T-helper 22 cell (primary cell): ENCODE data around the gene ADAM17.
"Not testable (repeated sequence)": the region's sequence is repeated elsewhere in the genome, so short reads cannot be mapped to it uniquely, and the experiment has no call there.

ENCODE experiments used
- DNase-seq: peaks from one replicate; pipeline ENCODE4 v3.0.0-alpha.2; 2020; ENCODE audit warnings: low read depth

The ADAM17 gene

DNA sequence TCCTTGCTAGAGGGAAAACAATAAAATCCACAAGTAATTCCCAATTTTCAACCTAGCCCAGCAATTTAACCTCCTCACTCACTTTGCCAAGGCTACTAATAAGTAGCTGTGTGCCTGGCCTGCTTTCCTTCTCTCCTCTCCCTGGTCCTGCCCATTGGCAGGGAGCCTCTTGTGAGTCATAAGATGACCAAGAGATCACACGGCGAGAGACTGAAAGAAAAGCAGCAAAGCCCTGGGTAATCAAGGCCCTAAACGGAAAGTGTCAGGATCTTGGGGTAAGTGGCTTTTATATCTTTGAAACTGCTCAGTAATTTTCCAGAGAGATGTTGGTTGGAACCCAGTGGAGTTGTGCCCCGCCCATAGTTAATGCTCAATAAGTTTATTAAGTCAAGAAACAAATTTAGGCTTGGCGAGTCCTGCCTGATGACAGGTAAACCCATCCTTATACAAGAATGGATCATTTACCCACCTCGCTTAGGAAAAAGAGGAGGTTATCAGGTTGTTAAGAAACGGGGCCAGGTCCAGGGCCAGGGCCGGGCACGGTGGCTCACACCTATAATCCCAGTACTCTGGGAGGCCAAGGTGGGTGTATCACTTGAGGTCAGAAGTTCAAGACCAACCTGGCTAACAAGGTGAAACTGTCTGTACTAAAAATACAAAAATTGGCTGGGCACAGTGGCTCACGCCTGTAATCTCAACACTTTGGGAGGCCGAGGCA lies 10.0 kb upstream of the ADAM17 start:
- DNase-seq: no peak

DNA sequence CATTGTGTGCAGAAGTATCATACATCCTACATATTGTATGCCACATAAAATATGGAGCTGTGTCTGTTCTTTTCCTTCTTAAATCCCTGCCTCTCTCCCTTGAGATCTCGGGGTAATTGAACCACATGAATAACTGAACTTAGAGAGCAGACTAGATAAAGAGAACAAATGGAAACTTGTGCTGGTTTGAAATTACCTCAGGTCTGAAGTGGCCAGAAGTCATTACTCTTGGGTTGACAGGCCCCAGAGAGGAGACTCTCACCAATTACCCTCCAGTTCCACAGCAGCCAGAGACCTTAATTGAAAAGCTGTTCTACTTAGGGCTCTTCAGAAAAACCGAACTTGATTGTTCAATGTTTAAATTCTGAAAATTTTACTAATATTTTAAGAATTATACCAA lies 5.0 kb upstream of the ADAM17 start:
- no peak for DNase-seq

DNA sequence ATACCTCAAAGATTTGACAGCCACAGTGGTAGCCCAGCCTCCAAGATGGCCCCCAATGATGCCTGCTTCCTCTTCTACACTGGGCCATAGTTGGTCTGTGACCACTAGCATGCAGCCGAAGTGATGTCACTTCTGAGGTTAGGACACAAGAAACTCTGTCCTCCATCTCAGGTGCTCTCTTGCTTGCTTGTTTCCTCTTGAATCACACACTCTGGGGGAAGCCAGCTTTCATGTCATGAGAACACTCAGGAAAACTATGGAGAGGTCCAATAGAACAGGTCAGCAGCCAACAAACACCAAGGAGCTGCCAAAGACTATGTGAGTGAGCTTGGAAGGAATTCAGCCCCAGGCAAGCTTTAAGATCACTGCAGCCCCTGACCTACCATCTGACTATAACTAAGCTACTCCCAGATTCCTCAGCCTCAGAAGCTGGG lies 3.3 kb upstream of the ADAM17 start:
- no peak for DNase-seq

DNA sequence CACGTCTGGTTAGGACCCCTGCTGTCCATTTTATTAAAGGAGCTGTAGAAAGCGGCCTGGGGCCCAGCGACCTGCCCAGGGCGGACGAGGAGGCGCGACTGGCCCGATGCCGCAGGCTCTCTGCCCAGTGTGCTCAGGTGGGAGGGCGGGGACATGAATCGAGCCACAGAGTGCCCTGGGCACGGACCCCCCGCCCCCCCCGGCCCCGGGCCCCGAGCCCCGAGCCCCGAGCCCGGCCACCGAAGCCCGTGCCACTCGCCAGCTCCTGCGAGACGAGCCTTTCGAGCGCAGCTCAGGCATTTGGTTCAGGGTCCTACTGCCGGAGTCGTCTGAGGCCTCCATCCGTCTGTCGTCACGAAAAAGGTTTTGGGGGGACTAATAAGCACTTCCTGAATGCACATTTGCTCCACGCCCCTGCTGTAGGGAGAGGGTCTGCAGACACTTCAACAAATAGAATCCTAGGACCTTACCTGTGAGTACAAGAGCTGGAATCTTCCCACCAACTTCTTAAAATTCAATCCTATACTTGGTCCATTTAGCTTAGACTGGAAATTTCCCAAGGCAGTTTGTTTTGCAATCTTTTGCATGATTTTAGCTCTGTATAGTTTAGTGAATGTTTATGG lies 602 bp upstream of the ADAM17 start:
- DNase-seq: no peak

DNA sequence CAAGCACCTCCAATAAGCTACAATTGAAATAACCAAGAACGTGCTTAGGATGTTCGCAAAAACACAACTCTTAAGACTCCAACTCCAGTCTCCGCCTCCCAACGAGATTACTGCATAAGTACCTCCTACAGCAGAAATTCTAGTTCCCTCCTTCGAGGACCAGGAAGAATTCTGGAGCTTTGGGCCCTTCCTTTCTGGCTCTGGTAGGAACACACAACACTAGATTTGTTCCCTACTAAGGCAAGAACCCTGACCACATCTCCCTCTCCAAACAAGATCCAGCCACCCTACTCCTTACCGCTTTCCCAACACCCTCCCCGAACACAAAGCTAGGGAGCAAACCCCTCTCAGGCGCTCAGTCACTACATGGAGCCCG lies 721 bp downstream of the ADAM17 start:
- peak; percentile 4 for DNase-seq

DNA sequence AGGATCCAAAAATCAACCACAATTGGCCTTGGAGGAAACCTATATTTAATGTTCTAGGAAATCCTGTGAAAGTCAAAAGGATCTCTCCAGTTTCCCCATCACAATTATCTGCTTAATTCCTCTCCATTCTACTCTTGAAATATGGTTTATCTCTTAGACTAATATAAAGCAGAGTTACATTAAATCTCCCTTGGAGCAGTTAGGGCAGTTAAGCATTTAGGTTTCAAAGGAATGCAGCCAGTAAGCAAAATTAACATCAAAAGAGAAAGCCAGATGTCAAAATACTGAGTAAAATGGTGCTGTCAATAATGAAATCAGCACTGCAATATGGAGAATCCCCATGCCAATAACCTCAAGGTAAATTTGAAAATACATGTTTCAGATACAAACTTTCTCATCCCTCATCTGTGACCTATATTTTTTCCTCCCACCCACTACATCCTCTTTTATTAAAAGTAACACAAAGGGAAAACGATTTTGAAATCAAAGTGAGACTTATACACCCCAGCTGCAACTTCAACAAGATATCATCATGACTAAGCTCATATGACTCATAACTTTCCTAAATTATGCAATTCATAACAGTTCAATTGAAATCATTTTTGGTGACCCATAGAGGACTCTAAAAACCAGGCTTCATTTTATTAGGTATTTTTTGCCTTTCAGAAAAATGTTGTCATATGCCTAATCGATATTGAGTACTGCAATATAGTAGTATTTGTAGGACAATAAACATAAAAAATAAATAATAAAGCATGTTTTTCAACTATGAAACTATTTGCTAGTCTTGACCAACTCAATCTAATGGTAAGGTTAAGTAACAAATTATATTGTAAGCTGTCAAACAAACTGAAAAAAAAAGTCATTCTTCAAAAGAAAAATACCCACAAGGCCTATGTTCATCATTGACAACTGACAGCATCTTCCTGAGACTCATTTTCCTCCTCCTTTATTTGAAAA lies 3.1 kb downstream of the ADAM17 start:
- no peak for DNase-seq

DNA sequence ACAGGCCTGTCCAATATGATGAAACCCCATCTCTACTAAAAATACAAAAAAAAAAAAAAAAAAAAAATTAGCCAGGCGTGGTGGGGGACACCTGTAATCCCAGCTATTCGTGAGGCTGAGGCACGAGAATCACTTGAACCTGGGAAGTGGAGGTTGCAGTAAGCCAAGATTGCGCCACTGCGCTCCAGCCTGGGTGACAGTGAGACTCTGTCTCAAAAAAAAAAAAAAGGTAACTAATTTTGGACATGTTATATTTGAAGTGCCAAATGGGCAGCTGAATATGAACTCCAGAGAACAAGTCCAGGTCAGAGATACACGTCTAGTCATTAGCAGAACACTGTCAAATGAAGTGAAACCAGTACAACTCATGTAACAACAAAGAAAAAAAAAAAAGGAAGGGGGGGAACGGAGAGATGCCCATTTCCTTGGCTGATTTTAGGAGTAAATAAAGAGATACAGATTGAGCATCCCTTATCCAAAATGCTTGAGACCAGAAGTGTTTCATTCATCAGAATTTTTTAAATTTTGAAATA lies 4.7 kb downstream of the ADAM17 start:
- DNase-seq: not testable (repeated sequence)

DNA sequence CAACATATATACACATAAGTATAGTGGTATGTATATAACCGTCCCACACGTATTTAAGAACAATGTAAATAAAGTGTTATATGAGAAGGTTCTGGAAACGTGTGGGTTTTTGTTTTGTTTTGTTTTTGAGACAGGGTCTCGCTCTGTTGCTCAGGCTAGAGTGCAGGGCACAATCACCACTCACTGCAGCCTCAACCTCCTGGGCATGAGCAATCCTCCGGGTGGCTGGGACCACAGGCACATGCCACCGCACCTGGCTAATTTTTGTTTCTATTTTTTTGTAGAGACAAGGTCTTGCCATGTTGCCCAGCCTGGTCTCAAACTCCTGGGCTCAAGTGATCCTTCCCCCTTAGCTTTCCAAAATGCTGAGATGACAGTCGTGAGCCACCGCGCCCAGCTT lies 6.2 kb downstream of the ADAM17 start:
- DNase-seq: no peak

DNA sequence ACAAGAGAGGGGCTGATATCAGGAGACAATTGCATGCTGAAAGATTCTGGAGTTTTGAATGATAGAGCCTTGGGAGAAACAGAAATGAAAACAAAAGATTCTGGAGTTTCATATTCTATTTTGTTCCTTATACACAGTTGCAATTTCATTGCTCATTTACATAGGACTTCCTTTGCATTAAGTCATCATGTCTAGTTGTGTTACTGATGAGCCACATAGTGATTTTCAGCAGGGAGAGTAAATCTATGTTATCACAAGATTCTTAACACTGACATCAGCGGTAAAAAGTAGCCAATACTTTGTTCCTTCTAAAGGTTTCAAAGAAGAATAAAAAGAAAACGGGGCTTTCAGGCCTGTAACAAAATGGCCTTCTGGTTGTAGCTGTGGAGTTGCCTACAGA lies 7.1 kb downstream of the ADAM17 start:
- no peak for DNase-seq

DNA sequence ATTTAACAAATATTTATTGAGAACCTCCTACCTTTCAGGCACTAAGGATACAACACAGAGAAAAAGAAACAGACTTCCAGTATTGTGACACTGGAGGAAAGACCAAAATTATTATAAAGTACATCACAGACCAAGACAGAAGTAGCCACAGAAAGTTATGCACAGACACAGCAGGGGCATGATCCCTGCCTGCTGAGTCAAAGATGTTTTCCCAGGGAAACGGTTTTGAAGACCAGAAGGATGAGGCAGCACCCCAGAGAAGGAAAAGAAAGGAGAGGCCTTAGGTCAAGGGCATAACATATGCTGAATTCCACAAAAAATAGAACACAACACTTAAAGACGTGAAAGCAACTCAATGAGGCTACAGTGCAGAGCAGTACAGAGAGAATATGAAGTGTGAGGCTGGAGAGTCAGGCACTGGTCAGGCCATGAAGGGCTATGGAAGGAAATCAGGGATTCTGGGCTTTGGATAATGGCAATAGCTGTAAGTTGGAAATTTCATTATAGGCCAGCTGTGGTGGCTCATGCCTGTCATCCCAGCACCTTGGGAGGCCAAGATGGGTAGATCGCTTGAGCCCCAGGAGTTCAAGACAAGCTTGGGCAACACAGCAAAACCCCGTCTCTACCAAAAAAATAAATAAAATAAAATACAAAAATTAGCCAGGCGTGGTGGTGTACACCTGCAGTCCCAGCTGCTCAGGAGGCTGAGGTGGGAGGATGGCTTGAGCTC lies 8.2 kb downstream of the ADAM17 start:
- DNase-seq: no peak

DNA sequence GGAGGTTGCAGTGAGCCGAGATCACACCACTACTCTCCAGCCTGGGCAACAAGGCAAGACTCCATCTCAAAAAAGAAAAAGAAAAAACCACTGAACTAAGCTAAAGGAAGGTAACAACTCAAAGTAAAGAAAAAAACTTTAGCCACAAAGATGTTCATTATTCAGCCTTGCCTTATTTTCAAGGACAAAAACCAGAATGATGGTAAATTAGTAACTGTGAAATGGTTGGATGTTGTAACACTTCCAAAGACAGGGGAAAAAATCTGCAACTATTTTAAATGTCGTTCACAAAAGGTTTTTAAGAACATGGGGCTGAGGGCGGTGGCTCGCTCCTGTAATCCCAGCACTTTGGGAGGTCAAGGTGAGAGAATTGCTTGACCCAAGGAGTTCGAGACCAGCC lies 10.1 kb downstream of the ADAM17 start:
- DNase-seq: no peak

DNA sequence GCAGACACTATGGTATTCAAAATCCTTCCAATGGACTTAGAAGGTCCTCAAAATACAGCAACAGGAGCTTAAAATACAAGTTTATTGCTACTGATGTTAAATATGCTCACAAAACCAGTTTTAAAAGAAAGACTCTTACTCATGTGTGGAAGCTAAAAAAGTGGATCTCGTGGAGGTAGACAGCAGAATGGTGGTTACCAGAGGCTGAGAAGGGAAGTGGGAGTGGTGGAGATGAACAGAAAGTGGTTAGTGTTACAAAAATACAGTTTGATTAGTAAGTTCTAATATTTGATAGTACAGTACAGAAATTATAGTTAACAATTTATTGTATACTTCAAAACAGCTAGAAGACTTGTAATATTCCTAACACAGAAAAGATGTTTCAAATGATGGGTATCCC lies 12.1 kb downstream of the ADAM17 start:
- DNase-seq: no peak

DNA sequence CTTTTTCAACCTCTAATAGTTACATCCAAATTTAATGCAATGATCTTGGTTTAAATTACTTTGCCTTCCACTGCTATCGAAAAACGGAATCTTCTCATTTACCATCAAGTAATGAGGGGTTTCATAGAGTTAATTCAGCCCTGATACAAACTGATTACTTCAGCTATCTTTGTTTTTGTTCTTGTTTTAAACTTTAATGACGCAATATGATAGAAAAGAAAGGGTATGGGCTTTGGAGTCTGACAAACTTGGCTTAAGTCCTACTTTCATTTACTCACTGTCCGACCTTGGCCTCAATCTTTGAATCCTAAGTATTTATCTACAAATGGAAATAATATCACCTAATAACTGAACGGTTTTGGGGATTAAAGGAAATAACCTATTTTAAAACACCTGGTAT lies 16.1 kb downstream of the ADAM17 start:
- no peak for DNase-seq

DNA sequence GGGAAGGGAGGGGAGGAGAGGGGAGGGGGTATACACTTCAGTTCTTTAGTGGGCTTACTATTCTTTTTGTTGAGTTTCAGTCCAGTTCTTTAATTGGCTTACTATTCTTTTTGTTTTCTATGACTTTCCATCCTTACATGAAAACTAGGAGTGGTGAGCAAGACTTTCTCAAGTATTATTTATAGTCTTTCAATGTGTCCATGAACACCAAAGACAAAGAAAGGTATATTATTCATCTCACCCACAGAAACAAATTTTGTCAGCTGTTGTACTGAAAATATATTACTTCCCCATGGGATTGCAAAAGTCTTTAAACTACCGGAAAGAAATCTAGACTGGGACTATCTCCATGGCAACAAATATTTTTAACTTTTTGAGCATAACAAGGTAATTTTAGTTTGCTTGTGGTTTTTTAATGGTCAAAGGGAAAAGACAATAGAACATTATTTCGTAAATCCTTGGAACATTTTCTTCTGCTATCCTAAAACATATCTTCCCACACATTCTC lies 17.6 kb downstream of the ADAM17 start:
- no peak for DNase-seq

DNA sequence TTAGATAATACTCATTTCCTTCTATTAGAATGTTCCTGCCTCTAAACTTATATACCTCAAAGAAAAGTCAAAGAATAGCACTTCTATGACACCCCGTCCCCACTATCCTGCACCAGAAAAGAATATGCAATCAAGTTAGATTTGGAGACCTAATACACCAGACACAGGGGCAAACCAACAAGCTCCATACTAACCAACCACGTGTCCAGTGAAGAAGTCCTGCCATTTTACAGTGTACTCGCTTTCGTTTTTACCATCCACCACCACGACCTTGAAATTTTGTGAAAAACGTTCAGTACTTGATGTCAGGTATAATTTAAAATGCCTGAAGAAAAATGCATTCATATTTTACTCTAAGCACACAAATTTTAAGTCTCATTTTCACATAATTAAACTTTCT lies 19.1 kb downstream of the ADAM17 start:
- DNase-seq: no peak

DNA sequence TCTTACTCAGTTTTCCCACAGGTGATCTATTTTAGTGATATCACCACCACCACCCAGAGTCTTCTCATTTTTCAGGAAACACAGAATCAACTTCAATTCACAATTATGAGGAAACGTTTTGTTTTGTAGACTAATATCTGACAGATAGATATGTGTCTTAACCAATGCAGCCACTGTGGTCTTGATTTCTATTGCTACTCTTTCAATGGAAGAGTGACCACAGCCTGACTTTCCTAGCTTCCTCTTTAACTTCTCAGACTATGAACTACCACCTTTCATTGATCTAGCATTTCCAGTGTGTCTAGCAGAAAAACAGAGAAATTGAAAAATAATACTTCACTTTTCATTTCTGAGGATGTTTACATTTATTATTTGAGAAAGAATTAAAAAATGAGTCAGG lies 20.5 kb downstream of the ADAM17 start:
- DNase-seq: no peak

DNA sequence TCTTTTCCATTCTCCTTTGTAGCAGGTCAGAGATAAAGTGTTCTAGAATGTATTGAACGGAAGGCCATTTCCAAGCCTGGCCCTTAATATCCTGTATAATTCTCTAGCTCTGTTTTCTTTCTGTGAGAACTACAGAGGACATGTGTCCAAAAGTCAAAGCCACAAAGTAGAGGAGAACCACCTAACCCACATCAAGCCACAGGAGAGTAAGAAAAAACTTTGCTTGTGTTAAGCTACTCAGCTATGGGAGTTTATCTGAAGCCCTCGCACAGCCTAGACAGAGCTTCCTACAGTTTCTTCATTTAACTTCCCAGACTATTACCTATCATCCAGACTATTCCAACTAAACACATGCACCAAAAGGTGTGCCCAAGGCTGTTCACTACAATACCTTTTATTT lies 22.0 kb downstream of the ADAM17 start:
- no peak for DNase-seq

DNA sequence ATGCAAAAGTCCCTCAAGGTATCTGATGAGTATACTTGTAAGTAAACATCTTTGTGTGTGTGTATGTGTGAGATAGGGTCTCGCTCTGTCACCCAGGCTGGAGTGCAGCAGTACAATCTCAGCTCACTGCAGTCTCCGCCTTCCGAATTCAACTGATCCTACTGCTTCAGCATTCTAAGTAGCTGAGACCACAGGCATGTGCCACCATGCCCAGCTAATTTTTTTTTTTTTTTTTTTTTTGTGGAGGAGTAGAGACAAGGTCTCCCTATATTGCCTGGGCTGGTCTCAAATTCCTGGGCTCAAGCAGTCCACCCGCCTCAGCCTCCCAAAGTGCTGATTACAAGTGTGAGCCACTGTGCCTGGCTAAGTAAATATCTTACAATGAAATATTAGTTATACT lies 23.2 kb downstream of the ADAM17 start:
- DNase-seq: no peak

DNA sequence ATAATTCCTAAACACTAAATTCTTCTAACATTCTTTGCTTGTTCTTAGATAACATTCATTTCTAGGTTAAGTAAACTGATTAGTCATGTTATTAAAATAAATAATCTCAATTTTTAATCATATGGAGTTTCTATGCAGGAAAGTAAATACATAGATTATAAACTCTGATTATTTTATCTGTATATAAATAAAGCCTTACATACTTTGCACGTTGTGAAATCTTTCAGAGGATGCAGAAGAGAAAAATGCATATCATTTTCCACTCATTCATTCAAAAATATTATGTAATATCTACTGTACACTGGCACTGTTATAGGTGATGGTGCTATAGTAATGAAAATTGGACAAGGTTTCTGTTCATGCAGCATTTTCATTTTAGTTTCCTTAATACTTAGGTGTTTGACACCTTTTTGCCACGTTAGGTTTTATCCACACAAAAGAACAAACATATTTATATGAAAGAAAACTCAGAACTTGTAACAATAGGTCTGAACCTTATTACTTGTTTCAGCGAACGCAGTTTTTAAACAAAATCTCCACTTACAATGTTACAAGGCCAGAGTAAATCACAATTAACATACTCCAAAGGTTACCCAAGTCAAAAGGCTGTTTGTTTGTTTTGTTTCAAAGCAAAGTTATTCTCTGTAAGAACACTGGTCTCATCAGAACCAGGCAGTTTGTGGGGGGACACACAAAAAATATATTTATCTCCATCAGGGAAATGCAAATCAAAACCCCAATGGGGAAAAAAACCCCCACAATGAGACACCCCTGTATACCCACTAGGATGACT lies 27.4 kb downstream of the ADAM17 start:
- no peak for DNase-seq

DNA sequence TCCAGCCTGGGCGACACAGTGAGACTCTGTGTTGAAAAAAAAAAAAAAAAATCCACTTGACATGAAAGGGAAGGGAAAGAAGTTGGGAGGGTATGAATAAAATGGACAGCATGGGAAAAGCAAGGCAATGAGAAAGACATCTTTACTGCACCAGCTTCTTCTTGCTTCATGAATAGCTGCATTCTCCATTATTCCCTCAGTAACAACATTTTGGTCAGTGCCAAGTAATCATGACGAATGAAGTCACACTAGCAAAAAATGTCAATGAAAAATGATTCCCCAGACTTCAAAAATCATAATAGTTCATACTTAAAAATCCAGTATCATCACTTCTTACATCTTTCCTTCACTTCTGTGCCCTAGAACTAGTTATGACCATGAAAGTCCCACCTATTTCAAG lies 30.4 kb downstream of the ADAM17 start:
- no peak for DNase-seq

DNA sequence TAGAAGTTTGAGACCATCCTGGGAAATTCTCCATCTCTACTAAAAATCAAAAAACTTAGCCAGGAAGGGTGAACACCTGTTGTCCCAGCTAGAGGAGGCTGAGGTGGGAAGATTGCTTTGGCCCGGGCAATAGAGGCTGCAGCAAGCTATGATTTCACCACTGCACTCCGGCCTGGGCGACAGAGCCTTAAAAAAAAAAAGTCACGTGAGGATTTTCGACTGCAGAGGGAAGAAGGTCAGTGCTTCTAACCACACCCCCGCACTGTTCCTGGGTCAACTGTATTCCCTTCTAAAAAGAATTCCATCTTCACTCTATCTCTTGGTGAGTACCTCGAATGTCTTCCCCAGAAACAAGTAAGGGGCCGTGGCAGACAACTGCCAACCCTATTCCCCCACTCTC lies 31.3 kb downstream of the ADAM17 start:
- no peak for DNase-seq
